ENCODE results near the gene ATP10A.

The ATP10A gene

GRCh38 chr15:25631971-25632370 is 231.2 kb downstream of the ATP10A start:
- DNase-seq = no peak

Measured in NCI-H1105 treated with DMSO at 0.1 percent for 48 hours (cell line).